PC-3 (cell line): ENCODE results near the gene TSHZ2.

Experiments
- CTCF ChIP-seq: fragments of 300-600 bp; sonication (generic); conservative IDR thresholded peaks from 2 replicates; pipeline ENCODE4 v1.5.1; 2017; ENCODE audit warnings: antibody characterized with exemption, low read depth, mild to moderate bottlenecking, low read length
- EZH2 ChIP-seq: fragments of 300-600 bp; sonication (generic); IDR thresholded peaks from one replicate; pipeline ENCODE4 v1.6.1; 2017; ENCODE audit warnings: antibody characterized with exemption, mild to moderate bottlenecking, low read length; ENCODE audit not compliant: unreplicated experiment

GRCh38 chr20:53100476-53100911, 128.3 kb downstream of the TSHZ2 start:
- TF ChIP-seq CTCF, result no peak
- no peak for TF ChIP-seq EZH2
